Glomerular endothelial cell (primary cell): Measurements from ENCODE around the gene CCN2. TPM values are rescaled to one million over a fixed set of nuclear protein-coding genes. Genes with fewer than 3 reads are reported as not detected.
"Not testable (repeated sequence)": the region's sequence is repeated elsewhere in the genome, so short reads cannot be mapped to it uniquely, and the experiment has no call there.

Experiments used
- DNase-seq: peaks from one replicate; pipeline ENCODE4 v3.0.0-alpha.2; 2011; ENCODE audit warnings: low read depth, low spot score; ENCODE audit errors: extremely low read depth
- total RNA-seq: library from RNA; depleted of rRNA; stranded (reverse); fragments of >200 nt; gene quantifications from 2 replicates; pipeline ENCODE4 v1.2.3, GENCODE V29; 2015

Gene CCN2
- total RNA-seq, 1 donor from 2014 or later, result 1,253 TPM

GRCh38 chr6:131946404-131946991 is 4.7 kb downstream of the CCN2 start:
- DNase-seq, result no peak

- DNase-seq, result no peak
Observed at GRCh38 chr6:131945971-131946370, 5.2 kb downstream of the CCN2 start.

- DNase-seq, result no peak
Observed at GRCh38 chr6:131937703-131938631, 13.2 kb downstream of the CCN2 start.

GRCh38 chr6:131937226-131937625 is 13.9 kb downstream of the CCN2 start:
- DNase-seq, result no peak

- no peak for DNase-seq
Observed at GRCh38 chr6:131936156-131936555, 15.0 kb downstream of the CCN2 start.

GRCh38 chr6:131931063-131931750 is 20.0 kb downstream of the CCN2 start:
- no peak for DNase-seq

- DNase-seq, result no peak
Observed at GRCh38 chr6:131929976-131930375, 21.2 kb downstream of the CCN2 start.

- no peak for DNase-seq
Observed at GRCh38 chr6:131929264-131929663, 21.9 kb downstream of the CCN2 start.

- peak; percentile 51 for DNase-seq
Observed at GRCh38 chr6:131924881-131925474, 26.2 kb downstream of the CCN2 start.

- DNase-seq, result no peak
Observed at GRCh38 chr6:131923356-131923755, 27.8 kb downstream of the CCN2 start.

GRCh38 chr6:131920656-131921055 is 30.5 kb downstream of the CCN2 start:
- DNase-seq, result no peak

GRCh38 chr6:131918650-131919355 is 32.4 kb downstream of the CCN2 start:
- DNase-seq, result no peak

GRCh38 chr6:131917763-131918649 is 33.2 kb downstream of the CCN2 start:
- DNase-seq, result no peak

GRCh38 chr6:131917318-131917717 is 33.9 kb downstream of the CCN2 start:
- no peak for DNase-seq

- DNase-seq, result no peak
Observed at GRCh38 chr6:131916847-131917246, 34.3 kb downstream of the CCN2 start.

GRCh38 chr6:131916091-131916796 is 34.9 kb downstream of the CCN2 start:
- DNase-seq, result not testable (repeated sequence)

GRCh38 chr6:131914967-131915751 is 36.0 kb downstream of the CCN2 start:
- peak; percentile 72 for DNase-seq

GRCh38 chr6:131914234-131914633 is 36.9 kb downstream of the CCN2 start:
- no peak for DNase-seq
